ENCODE results near the gene RANBP6.

Gene RANBP6

GRCh38 chr9:5976674-5977397 lies 38.6 kb downstream of the RANBP6 start:
- peaks cover 40% of the 10 kb centered on the region for H3K4me1 Mint-ChIP-seq
- no peaks in the 10 kb centered on the region for H3K27me3 Mint-ChIP-seq
- peak overlapping the region; percentile 60 for H3K27ac Mint-ChIP-seq
- no peak overlapping the region for H3K4me3 Mint-ChIP-seq
- peaks cover 65% of the 10 kb centered on the region for H3K36me3 Mint-ChIP-seq
- peaks cover 8% of the 10 kb centered on the region for H3K9me3 Mint-ChIP-seq
- ATAC-seq: no peak

GRCh38 chr9:5971740-5972139 lies 43.7 kb downstream of the RANBP6 start:
- H3K4me1 Mint-ChIP-seq: peaks cover 25% of the 10 kb centered on the region
- no peak overlapping the region for H3K27ac Mint-ChIP-seq
- H3K36me3 Mint-ChIP-seq: peaks cover 56% of the 10 kb centered on the region
- no peaks in the 10 kb centered on the region for H3K27me3 Mint-ChIP-seq
- no peak for ATAC-seq
- H3K9me3 Mint-ChIP-seq: peaks cover 8% of the 10 kb centered on the region
- no peak overlapping the region for H3K4me3 Mint-ChIP-seq

All from stimulated activated memory B cell treated with anti-CD40 and anti-IgM and Interleukin-4, amounts not matched to agents 10 μg/mL and 1 μg/mL and 100 μg/mL, for 72 hours (primary cell).